GM21447 (cell line): Measurements from ENCODE around the gene TLN1.

ENCODE experiments used
- ATAC-seq: cut with Tn5 transposase; IDR thresholded peaks from one replicate; pipeline ENCODE4 v1.9.1; 2021; ENCODE audit not compliant: unreplicated experiment

TLN1 gene

GRCh38 chr9:35729700-35730485 lies 2.1 kb downstream of the TLN1 start:
- ATAC-seq = no peak

- no peak for ATAC-seq
These were observed 2.9 kb downstream of the TLN1 start for GRCh38 chr9:35729101-35729500.

- peak; percentile 20 for ATAC-seq
These were observed 3.7 kb downstream of the TLN1 start for GRCh38 chr9:35728041-35728971.

GRCh38 chr9:35727676-35728040 lies 4.3 kb downstream of the TLN1 start:
- ATAC-seq = no peak

GRCh38 chr9:35726931-35727330 lies 5.1 kb downstream of the TLN1 start:
- no peak for ATAC-seq

- no peak for ATAC-seq
These were observed 6.6 kb downstream of the TLN1 start for GRCh38 chr9:35725362-35725761.

- no peak for ATAC-seq
These were observed 8.1 kb downstream of the TLN1 start for GRCh38 chr9:35723908-35724307.

GRCh38 chr9:35723426-35723825 lies 8.6 kb downstream of the TLN1 start:
- no peak for ATAC-seq

GRCh38 chr9:35719546-35719945 lies 12.4 kb downstream of the TLN1 start:
- ATAC-seq = no peak

GRCh38 chr9:35718721-35719511 lies 13.1 kb downstream of the TLN1 start:
- no peak for ATAC-seq

GRCh38 chr9:35717132-35717870 lies 14.7 kb downstream of the TLN1 start:
- no peak for ATAC-seq

GRCh38 chr9:35716230-35716629 lies 15.8 kb downstream of the TLN1 start:
- no peak for ATAC-seq

- ATAC-seq = no peak
These were observed 17.3 kb downstream of the TLN1 start for GRCh38 chr9:35714579-35715252.

- ATAC-seq = no peak
These were observed 17.9 kb downstream of the TLN1 start for GRCh38 chr9:35714123-35714522.

GRCh38 chr9:35713578-35713977 lies 18.4 kb downstream of the TLN1 start:
- ATAC-seq = no peak

- no peak for ATAC-seq
These were observed 19.1 kb downstream of the TLN1 start for GRCh38 chr9:35712762-35713400.

- no peak for ATAC-seq
These were observed 20.2 kb downstream of the TLN1 start for GRCh38 chr9:35711501-35712428.

- ATAC-seq = no peak
These were observed 21.0 kb downstream of the TLN1 start for GRCh38 chr9:35710818-35711500.
